IMR-90 (cell line): Measurements from ENCODE around the gene BRCA2. TPM values are rescaled to one million over a fixed set of nuclear protein-coding genes. Genes with fewer than 3 reads are reported as not detected.

ENCODE experiments used
- ATAC-seq: fragments of 200-7000 bp; cut with Tn5 transposase; 2 replicates; pipeline ENCODE4 v1.9.1; 2020; ENCODE audit warnings: low read depth, mild to moderate bottlenecking, moderate library complexity
- BruUV-seq: library from RNA; stranded (reverse); fragments of 400-500 nt; replicated peaks from 2 replicates; lab custom pipeline; 2021; lab: Mats Ljungman, UMichigan
- CTCF ChIA-PET: fragments of 300-600 bp; formaldehyde crosslinking; extraction: SDS; loops from one replicate; lab custom pipeline; 2021; ENCODE audit warnings: antibody characterized with exemption; lab: Yijun Ruan, JAX
- POLR2A ChIA-PET: fragments of 300-600 bp; sonication (Branson Sonifier 250); formaldehyde crosslinking; loops from one replicate; lab custom pipeline; 2022; ENCODE audit warnings: antibody characterized with exemption; ENCODE audit not compliant: unreplicated experiment; lab: Charles Lee
- DNase-seq: peaks from one replicate; pipeline ENCODE4 v3.0.0; 2013
- H2AFZ ChIP-seq: replicated peaks from 2 replicates; pipeline ENCODE3; 2013; ENCODE audit warnings: low read length, mild to moderate bottlenecking; ENCODE audit not compliant: poor library complexity
- H2AK5ac ChIP-seq: 2 replicates; pipeline ENCODE4 v1.6.1; 2013; ENCODE audit warnings: low read depth, low read length, inconsistent platforms
- H2AK9ac ChIP-seq: replicated peaks from 2 replicates; pipeline ENCODE3; 2013; ENCODE audit warnings: mild to moderate bottlenecking, low read depth, low read length, moderate library complexity; ENCODE audit not compliant: poor library complexity
- H2BK120ac ChIP-seq: 2 replicates; pipeline ENCODE4 v1.6.1; 2013; ENCODE audit warnings: low read depth, low read length, inconsistent platforms
- H2BK15ac ChIP-seq: 3 replicates; pipeline ENCODE4 v1.6.1; 2013; ENCODE audit warnings: low read depth, low read length, inconsistent platforms
- H2BK20ac ChIP-seq: 2 replicates; pipeline ENCODE4 v1.6.1; 2013; ENCODE audit warnings: low read depth, mild to moderate bottlenecking, inconsistent platforms, low read length, moderate library complexity
- H2BK5ac ChIP-seq: 2 replicates; pipeline ENCODE4 v1.6.1; 2013; ENCODE audit warnings: mild to moderate bottlenecking, low read depth, low read length, inconsistent platforms; ENCODE audit not compliant: poor library complexity, severe bottlenecking
- H3K14ac ChIP-seq: replicated peaks from 2 replicates; pipeline ENCODE4 v1.6.1; 2013; ENCODE audit warnings: low read depth, low read length, inconsistent platforms
- H3K18ac ChIP-seq: 2 replicates; pipeline ENCODE4 v1.6.1; 2013; ENCODE audit warnings: low read depth, low read length, control low read depth
- H3K23ac ChIP-seq: 2 replicates; pipeline ENCODE4 v1.6.1; 2013; ENCODE audit warnings: low read depth, low read length, inconsistent platforms
- H3K27ac ChIP-seq: 2 replicates; pipeline ENCODE4 v1.5.1; 2013; ENCODE audit warnings: mild to moderate bottlenecking, control low read depth, low read length; ENCODE audit not compliant: insufficient read depth
- H3K27me3 ChIP-seq: 2 replicates; pipeline ENCODE4 v1.6.1; 2013; ENCODE audit warnings: low read length; ENCODE audit not compliant: control insufficient read depth, insufficient read depth
- H3K36me3 ChIP-seq: 2 replicates; pipeline ENCODE4 v1.6.1; 2013; ENCODE audit warnings: low read length, mixed read lengths; ENCODE audit not compliant: control insufficient read depth, insufficient read depth
- H3K4ac ChIP-seq: 2 replicates; pipeline ENCODE4 v1.6.1; 2013; ENCODE audit warnings: low read depth, low read length, inconsistent platforms
- H3K4me1 ChIP-seq: 2 replicates; pipeline ENCODE4 v1.6.1; 2013; ENCODE audit warnings: low read length, mixed read lengths; ENCODE audit not compliant: control insufficient read depth, insufficient read depth
- H3K4me2 ChIP-seq: 2 replicates; pipeline ENCODE4 v1.6.1; 2013; ENCODE audit warnings: low read depth, mild to moderate bottlenecking, control low read depth, low read length, moderate library complexity
- H3K4me3 ChIP-seq: 2 replicates; pipeline ENCODE4 v1.5.1; 2013; ENCODE audit warnings: low read depth, mild to moderate bottlenecking, control low read depth, low read length, moderate library complexity; ENCODE audit not compliant: insufficient read depth
- H3K56ac ChIP-seq: 2 replicates; pipeline ENCODE4 v1.6.1; 2013; ENCODE audit warnings: low read length, inconsistent platforms; ENCODE audit not compliant: insufficient read depth; ENCODE audit errors: extremely low read depth
- H3K79me1 ChIP-seq, 2 experiments: 2 replicates each; pipeline ENCODE4 v1.6.1; 2013; ENCODE audit warnings: low read length in 2 of 2, inconsistent platforms in 1 of 2, low read depth in 1 of 2
- H3K9ac ChIP-seq: 2 replicates; pipeline ENCODE4 v1.6.1; 2013; ENCODE audit warnings: low read depth, low read length, control low read depth
- H3K9me1 ChIP-seq: 2 replicates; pipeline ENCODE4 v1.6.1; 2013; ENCODE audit warnings: low read length, inconsistent platforms; ENCODE audit not compliant: insufficient read depth
- H3K9me3 ChIP-seq: 2 replicates; pipeline ENCODE4 v1.6.1; 2013; ENCODE audit warnings: low read length; ENCODE audit not compliant: control insufficient read depth, insufficient read depth
- H4K20me1 ChIP-seq: 2 replicates; pipeline ENCODE4 v1.6.1; 2013; ENCODE audit warnings: low read length, inconsistent platforms; ENCODE audit not compliant: insufficient read depth
- H4K5ac ChIP-seq: 2 replicates; pipeline ENCODE4 v1.6.1; 2013; ENCODE audit warnings: mild to moderate bottlenecking, low read depth, low read length, control low read depth
- H4K8ac ChIP-seq, 2 experiments: 2 replicates each; pipeline ENCODE4 v1.6.1; 2013; ENCODE audit warnings: low read depth in 2 of 2, low read length in 2 of 2, control low read depth in 1 of 2, inconsistent platforms in 1 of 2
- H4K91ac ChIP-seq: 2 replicates; pipeline ENCODE4 v1.6.1; 2013; ENCODE audit warnings: low read depth, low read length, inconsistent platforms; ENCODE audit not compliant: insufficient read depth
- MAFK ChIP-seq: IDR thresholded peaks from 2 replicates; pipeline ENCODE4 v1.6.1; 2012; ENCODE audit warnings: low read depth, low read length, improper control_type of control experiment
- POLR2A ChIP-seq: IDR thresholded peaks from 2 replicates; pipeline ENCODE4 v1.6.1; 2012; ENCODE audit warnings: mild to moderate bottlenecking, low read depth, low read length
- RAD21 ChIP-seq: IDR thresholded peaks from 2 replicates; pipeline ENCODE4 v1.6.1; 2012; ENCODE audit warnings: low read length, improper control_type of control experiment
- RFX5 ChIP-seq: IDR thresholded peaks from 2 replicates; pipeline ENCODE4 v1.8.0; 2012; ENCODE audit warnings: low read depth, mild to moderate bottlenecking, low read length, moderate library complexity
- WGBS, 2 experiments: methylation state at CpG; one replicate each; pipeline versions ENCODE4 v1.1.5 to v1.1.7; 2013; ENCODE audit warnings: missing lambda C conversion rate in 2 of 2; ENCODE audit not compliant: insufficient read length in 1 of 2; ENCODE audit errors: extremely low coverage in 2 of 2; 5-methylcytosine and 5-hydroxymethylcytosine counted together
- dilution Hi-C: fragments of 300-500 bp; cut with HindIII; formaldehyde crosslinking; loops from one replicate; pipeline ENCODE4 v1.14.3; 2018; ENCODE audit warnings: low sequenced_read_pairs; ENCODE audit not compliant: unreplicated experiment
- in situ Hi-C: fragments of 300-500 bp; cut with MboI; formaldehyde crosslinking; loops from 3 replicates; pipeline ENCODE4 v1.14.3; 2019; ENCODE audit warnings: low sequenced_read_pairs, inconsistent platforms, mixed read lengths
- intact Hi-C: fragments of 100-400 bp; cut with micrococcal nuclease; formaldehyde crosslinking; loops from 2 replicates; pipeline ENCODE4 v1.10.0; 2022
- polyA plus RNA-seq, 3 experiments: library from polyadenylated mRNA; depleted of rRNA; stranded (reverse); fragments of >200 nt; gene quantifications; 2 replicates each; pipeline ENCODE4 v1.2.3, GENCODE V29; 2012; ENCODE audit warnings: low replicate concordance in 1 of 3
- total RNA-seq: library from RNA; depleted of rRNA; stranded (reverse); fragments of >200 nt; gene quantifications from 2 replicates; pipeline ENCODE4 v1.2.3, GENCODE V29; 2012
- TF ChIP-seq, protein P1 (sequence below): conservative IDR thresholded peaks from 2 replicates; pipeline ENCODE4 v1.5.1; 2012; ENCODE audit warnings: mild to moderate bottlenecking, low read depth, low read length, improper control_type of control experiment

BRCA2 gene
- total and polyA plus RNA-seq, 2 of the 4 experiments (the other 2 are of a cell fraction) = 2.0 to 9.7 TPM

DNA sequence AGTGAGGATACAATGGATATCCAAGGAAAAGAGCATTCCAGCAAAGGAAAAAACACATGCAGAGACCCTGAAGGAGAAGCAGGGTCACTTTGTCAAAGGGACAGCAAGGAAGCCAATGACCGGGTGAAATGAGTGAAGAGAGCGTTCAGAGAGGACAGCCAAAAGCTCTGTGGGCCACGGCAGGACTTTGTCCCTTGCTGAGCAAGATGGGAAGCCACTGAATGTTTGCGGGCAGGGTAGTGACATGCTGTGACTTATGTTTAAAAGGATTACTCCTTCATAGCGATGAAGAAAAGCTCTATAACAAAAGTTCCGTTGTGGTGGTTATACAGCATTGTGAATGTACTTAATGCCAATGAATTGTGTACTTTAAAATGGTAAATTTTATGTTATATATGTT lies 16.6 kb upstream of the BRCA2 start:
- dilution Hi-C loops = no loop called here
- Histone ChIP-seq H3K14ac (no peak overlapping the region), H2AK5ac (no peak overlapping the region), H2AK9ac (no peak overlapping the region), H2BK15ac (no peak overlapping the region), H3K4me2 (no peak overlapping the region), H4K8ac (no peak overlapping the region), H2AFZ (no peak overlapping the region), H4K5ac (no peak overlapping the region), H4K91ac (no peak overlapping the region), H3K4me1 (no peaks in the 10 kb centered on the region), H3K27ac (no peak overlapping the region), H4K20me1 (no peaks in the 10 kb centered on the region), H2BK5ac (no peak overlapping the region), H3K9me1 (no peaks in the 10 kb centered on the region), H3K23ac (no peak overlapping the region), H3K9ac (no peak overlapping the region), H3K79me1 (no peaks in the 10 kb centered on the region), H3K27me3 (peaks cover 3% of the 10 kb centered on the region), H3K4ac (no peak overlapping the region), H2BK120ac (no peak overlapping the region), H3K36me3 (0 out of 2 replicates have a peak, but pooled peaks cover 1% of the 10 kb centered on the region), H2BK20ac (no peak overlapping the region), H3K56ac (no peak overlapping the region), H3K9me3 (no peaks in the 10 kb centered on the region), H3K4me3 (no peak overlapping the region), H3K18ac (no peak overlapping the region)
- DNase-seq = no peak
- TF ChIP-seq MAFK (no peak), RAD21 (no peak), RFX5 (no peak), POLR2A (no peak)
- TF ChIP-seq, protein P1, sequence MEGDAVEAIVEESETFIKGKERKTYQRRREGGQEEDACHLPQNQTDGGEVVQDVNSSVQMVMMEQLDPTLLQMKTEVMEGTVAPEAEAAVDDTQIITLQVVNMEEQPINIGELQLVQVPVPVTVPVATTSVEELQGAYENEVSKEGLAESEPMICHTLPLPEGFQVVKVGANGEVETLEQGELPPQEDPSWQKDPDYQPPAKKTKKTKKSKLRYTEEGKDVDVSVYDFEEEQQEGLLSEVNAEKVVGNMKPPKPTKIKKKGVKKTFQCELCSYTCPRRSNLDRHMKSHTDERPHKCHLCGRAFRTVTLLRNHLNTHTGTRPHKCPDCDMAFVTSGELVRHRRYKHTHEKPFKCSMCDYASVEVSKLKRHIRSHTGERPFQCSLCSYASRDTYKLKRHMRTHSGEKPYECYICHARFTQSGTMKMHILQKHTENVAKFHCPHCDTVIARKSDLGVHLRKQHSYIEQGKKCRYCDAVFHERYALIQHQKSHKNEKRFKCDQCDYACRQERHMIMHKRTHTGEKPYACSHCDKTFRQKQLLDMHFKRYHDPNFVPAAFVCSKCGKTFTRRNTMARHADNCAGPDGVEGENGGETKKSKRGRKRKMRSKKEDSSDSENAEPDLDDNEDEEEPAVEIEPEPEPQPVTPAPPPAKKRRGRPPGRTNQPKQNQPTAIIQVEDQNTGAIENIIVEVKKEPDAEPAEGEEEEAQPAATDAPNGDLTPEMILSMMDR = no peak
- BruUV-seq = no TSS peak
- ChIA-PET POLR2A (no interaction called here), CTCF (interaction anchor here (0.8 kb wide), 1 partner anchor 47 kb away, joined by 3 read pairs; no protein-coding TSS in a partner anchor)
- in situ Hi-C loops = no loop called here
- 72% methylated on average over 3 of the region's 6 CpGs; no CpG with 5 or more reads in 1 of the 2 experiments for WGBS, 2 experiments
- ATAC-seq = no peak
- intact Hi-C loops = no loop called here
